Measurements from ENCODE around the gene MAP7D3.

DNA sequence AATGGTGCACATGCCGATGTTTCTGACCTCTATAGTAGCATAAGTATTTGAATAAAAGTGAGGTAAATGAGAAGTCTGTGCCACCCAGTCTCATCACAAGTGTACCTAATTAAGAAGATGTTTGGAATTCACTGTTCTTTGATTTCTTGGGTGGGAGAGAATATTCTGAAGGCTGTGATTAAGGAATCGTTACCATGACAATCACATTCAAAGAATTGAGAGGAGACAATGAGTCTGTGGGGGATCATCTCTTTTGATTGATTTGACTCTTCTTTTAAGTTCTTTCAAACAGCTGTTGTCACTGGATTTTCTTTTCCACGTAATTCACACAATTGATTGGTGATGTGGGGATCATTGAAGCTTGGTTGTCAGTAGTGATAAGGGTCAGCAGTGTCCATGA, 85.8 kb downstream of the MAP7D3 start:
- TF ChIP-seq, protein P1, sequence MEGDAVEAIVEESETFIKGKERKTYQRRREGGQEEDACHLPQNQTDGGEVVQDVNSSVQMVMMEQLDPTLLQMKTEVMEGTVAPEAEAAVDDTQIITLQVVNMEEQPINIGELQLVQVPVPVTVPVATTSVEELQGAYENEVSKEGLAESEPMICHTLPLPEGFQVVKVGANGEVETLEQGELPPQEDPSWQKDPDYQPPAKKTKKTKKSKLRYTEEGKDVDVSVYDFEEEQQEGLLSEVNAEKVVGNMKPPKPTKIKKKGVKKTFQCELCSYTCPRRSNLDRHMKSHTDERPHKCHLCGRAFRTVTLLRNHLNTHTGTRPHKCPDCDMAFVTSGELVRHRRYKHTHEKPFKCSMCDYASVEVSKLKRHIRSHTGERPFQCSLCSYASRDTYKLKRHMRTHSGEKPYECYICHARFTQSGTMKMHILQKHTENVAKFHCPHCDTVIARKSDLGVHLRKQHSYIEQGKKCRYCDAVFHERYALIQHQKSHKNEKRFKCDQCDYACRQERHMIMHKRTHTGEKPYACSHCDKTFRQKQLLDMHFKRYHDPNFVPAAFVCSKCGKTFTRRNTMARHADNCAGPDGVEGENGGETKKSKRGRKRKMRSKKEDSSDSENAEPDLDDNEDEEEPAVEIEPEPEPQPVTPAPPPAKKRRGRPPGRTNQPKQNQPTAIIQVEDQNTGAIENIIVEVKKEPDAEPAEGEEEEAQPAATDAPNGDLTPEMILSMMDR (IDR thresholded peaks at IDR 0.05), result no peak
- TF ChIP-seq POLR2A (IDR thresholded peaks at IDR 0.05) (no peak), EP300 (IDR thresholded peaks at IDR 0.05) (no peak), POLR2AphosphoS5 (IDR thresholded peaks at IDR 0.05) (no peak)

Measured in suprapubic skin (tissue), 4 donors.